ENCODE results near the gene SYTL2.
"Not testable (repeated sequence)": the region's sequence is repeated elsewhere in the genome, so short reads cannot be mapped to it uniquely, and the experiment has no call there.

GRCh38 chr11:85852754-85853153, 41.8 kb upstream of the SYTL2 start:
- TF ChIP-seq CTCF (conservative IDR thresholded peaks at IDR 0.05 in 1 of 2, IDR thresholded peaks at IDR 0.05 in 1 of 2; ENCODE audit: low read depth in 1 of 2, low read length in 2 of 2); EZH2 (IDR thresholded peaks at IDR 0.05; ENCODE audit: low read length, missing control alignments): not testable (repeated sequence)
